ENCODE results near the gene RAE1.

Gene RAE1

DNA sequence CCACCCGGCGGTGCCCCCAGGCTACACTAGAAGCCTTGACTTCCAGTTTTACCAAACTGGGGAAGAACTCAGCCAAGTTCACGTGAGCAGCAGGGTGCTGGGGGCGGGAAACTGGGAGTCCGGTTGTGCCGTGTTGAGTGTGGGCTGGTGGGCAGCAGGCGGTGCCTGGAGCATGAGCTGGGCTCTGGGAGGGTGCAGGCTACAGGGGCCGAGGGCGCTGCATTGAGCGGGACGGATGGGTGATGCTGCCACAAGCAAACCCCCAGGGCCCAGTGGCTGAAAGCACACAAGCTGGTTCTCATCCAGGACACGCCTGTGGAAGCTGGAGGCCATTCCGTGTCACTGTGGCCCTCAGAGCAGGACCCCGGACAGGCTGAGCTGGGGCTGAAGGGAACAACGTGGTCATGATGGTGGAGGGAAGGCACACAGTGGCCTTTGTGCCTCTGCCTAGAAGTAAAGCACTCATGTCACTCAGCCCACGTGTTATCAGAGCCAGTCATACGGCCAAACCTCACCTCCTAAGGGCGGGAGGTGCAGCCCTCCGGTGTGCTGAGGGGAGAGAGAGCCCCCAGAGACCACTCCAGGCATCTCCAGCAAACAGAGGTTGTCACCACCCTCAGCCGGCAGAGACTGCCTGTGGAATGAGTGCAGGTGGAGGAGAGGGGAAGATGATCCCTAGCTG lies 69.7 kb downstream of the RAE1 start:
- Histone ChIP-seq H3K27me3 (ENCODE audit: insufficient read depth, low read length, poor library complexity, severe bottlenecking) (no peaks in the 10 kb centered on the region), H3K36me3 (ENCODE audit: insufficient read depth, low read length) (no peaks in the 10 kb centered on the region), H4K20me1 (ENCODE audit: insufficient read depth, low read length, poor library complexity, severe bottlenecking) (no peaks in the 10 kb centered on the region), H3K9me3 (ENCODE audit: insufficient read depth, low read depth, low read length) (no peaks in the 10 kb centered on the region), H2AFZ (ENCODE audit: low read length) (no peak overlapping the region), H3K4me2 (ENCODE audit: low read depth, low read length, poor library complexity, severe bottlenecking) (no peak overlapping the region), H3K4me3 (ENCODE audit: low read length, poor library complexity, severe bottlenecking) (no peak overlapping the region), H3K4me1 (ENCODE audit: insufficient read depth, low read length, poor library complexity, severe bottlenecking) (peaks cover 9% of the 10 kb centered on the region), H3K79me2 (ENCODE audit: insufficient read depth, low read length) (no peaks in the 10 kb centered on the region), H3K9me2 (replicated peaks; ENCODE audit: low read depth, low read length) (no peaks in the 10 kb centered on the region), H3F3A (ENCODE audit: low read depth) (no peaks in the 10 kb centered on the region), H3K9ac (ENCODE audit: low read depth, low read length, poor library complexity, severe bottlenecking) (no peak overlapping the region)
- no peak for TF ChIP-seq EZH2phosphoT487 (IDR thresholded peaks at IDR 0.05; ENCODE audit: borderline replicate concordance)
- TF ChIP-seq, protein P1, sequence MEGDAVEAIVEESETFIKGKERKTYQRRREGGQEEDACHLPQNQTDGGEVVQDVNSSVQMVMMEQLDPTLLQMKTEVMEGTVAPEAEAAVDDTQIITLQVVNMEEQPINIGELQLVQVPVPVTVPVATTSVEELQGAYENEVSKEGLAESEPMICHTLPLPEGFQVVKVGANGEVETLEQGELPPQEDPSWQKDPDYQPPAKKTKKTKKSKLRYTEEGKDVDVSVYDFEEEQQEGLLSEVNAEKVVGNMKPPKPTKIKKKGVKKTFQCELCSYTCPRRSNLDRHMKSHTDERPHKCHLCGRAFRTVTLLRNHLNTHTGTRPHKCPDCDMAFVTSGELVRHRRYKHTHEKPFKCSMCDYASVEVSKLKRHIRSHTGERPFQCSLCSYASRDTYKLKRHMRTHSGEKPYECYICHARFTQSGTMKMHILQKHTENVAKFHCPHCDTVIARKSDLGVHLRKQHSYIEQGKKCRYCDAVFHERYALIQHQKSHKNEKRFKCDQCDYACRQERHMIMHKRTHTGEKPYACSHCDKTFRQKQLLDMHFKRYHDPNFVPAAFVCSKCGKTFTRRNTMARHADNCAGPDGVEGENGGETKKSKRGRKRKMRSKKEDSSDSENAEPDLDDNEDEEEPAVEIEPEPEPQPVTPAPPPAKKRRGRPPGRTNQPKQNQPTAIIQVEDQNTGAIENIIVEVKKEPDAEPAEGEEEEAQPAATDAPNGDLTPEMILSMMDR (conservative IDR thresholded peaks at IDR 0.05; ENCODE audit: low read length): no peak

DNA sequence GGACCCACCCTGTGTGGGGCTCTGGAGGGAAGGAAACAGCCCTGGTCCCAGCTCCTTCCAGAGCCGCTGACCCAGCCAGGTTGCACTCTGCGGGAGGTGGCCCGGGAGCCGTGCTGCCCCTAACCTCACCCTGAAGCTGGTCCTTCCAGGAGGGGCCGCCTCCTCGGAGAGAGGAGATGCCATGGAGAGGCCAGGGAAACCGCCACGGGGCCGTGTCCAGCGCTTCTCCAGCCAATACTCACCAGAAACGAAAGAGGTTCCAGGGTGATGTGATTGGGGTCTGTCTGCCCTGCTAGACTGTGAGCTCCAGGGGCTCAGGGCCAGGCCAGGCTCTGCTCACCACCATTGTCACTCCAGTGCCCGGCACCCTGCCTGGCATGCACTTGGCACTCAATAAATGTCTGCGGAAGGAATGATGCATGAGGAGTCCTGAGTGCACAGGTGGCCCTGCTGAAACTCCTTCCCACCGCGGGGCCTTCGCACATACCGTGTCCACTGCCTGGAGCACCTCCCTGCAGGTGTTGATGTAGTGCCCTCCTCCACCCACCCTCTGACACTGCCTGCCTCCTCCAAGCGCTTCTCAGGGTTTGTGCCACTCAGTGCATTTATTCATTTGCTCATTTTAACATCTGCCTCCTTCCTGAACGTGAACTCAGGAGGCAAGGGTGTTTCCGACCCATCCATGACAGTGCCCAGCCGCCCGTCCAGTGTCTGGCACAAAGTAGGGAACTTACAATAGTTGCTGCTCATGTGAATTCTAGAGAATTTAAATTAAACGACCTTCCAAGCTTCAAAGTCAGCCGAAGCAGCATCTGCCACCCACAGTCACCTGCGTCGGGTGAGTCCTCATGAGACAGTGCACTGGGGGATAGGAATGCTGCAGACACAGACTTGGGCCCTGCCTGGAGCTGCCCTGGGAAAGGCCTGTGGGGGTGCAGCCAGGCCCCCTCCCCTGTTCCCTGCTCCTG lies 70.5 kb downstream of the RAE1 start:
- Histone ChIP-seq H4K20me1 (ENCODE audit: insufficient read depth, low read length, poor library complexity, severe bottlenecking) (no peaks in the 10 kb centered on the region), H3K4me3 (ENCODE audit: low read length, poor library complexity, severe bottlenecking) (no peak overlapping the region), H3K4me2 (ENCODE audit: low read depth, low read length, poor library complexity, severe bottlenecking) (no peak overlapping the region), H2AFZ (ENCODE audit: low read length) (no peak overlapping the region), H3K9me2 (replicated peaks; ENCODE audit: low read depth, low read length) (no peaks in the 10 kb centered on the region), H3K9ac (ENCODE audit: low read depth, low read length, poor library complexity, severe bottlenecking) (no peak overlapping the region), H3K36me3 (ENCODE audit: insufficient read depth, low read length) (no peaks in the 10 kb centered on the region), H3F3A (ENCODE audit: low read depth) (no peaks in the 10 kb centered on the region), H3K4me1 (ENCODE audit: insufficient read depth, low read length, poor library complexity, severe bottlenecking) (peaks cover 9% of the 10 kb centered on the region), H3K9me3 (ENCODE audit: insufficient read depth, low read depth, low read length) (no peaks in the 10 kb centered on the region), H3K79me2 (ENCODE audit: insufficient read depth, low read length) (no peaks in the 10 kb centered on the region), H3K27me3 (ENCODE audit: insufficient read depth, low read length, poor library complexity, severe bottlenecking) (no peaks in the 10 kb centered on the region)
- TF ChIP-seq, protein P1 (conservative IDR thresholded peaks at IDR 0.05; ENCODE audit: low read length): no peak
- TF ChIP-seq EZH2phosphoT487 (IDR thresholded peaks at IDR 0.05; ENCODE audit: borderline replicate concordance): no peak

DNA sequence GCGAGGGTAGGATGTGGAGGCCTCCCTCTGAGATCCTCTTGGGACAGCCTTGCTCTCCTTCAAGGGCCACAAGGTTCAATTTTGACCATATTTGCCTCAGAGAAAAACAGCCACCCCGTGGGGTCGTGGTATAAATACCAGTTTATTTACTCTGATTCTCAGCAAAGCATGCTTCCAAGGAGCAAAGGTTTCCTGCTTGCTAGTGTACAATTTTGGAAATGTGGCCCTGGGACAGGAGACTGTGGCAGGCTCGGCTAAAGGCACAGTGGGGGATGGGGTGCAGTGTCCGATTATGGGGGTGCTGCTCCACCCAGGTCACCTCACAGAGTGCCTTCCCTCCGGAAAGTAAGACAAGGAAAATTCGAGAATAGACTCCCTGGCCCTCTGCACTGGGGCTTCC lies 71.2 kb downstream of the RAE1 start:
- H3K9me3 ChIP-seq (ENCODE audit: insufficient read depth, low read depth, low read length): no peaks in the 10 kb centered on the region
- H3K9ac ChIP-seq (ENCODE audit: low read depth, low read length, poor library complexity, severe bottlenecking): no peak overlapping the region
- TF ChIP-seq, protein P1 (conservative IDR thresholded peaks at IDR 0.05; ENCODE audit: low read length): no peak
- TF ChIP-seq EZH2phosphoT487 (IDR thresholded peaks at IDR 0.05; ENCODE audit: borderline replicate concordance): no peak

More for the DNA sequence above, 71.2 kb downstream of the RAE1 start:
- H3K36me3 ChIP-seq (ENCODE audit: insufficient read depth, low read length): no peaks in the 10 kb centered on the region
- H3K4me2 ChIP-seq (ENCODE audit: low read depth, low read length, poor library complexity, severe bottlenecking): no peak overlapping the region
- H3K79me2 ChIP-seq (ENCODE audit: insufficient read depth, low read length): no peaks in the 10 kb centered on the region
- H3K4me3 ChIP-seq (ENCODE audit: low read length, poor library complexity, severe bottlenecking): no peak overlapping the region
- H3K27me3 ChIP-seq (ENCODE audit: insufficient read depth, low read length, poor library complexity, severe bottlenecking): no peaks in the 10 kb centered on the region
- no peaks in the 10 kb centered on the region for H3F3A ChIP-seq (ENCODE audit: low read depth)
- H4K20me1 ChIP-seq (ENCODE audit: insufficient read depth, low read length, poor library complexity, severe bottlenecking): no peaks in the 10 kb centered on the region
- no peaks in the 10 kb centered on the region for H3K9me2 ChIP-seq (replicated peaks; ENCODE audit: low read depth, low read length)
- no peak overlapping the region for H2AFZ ChIP-seq (ENCODE audit: low read length)
- peaks cover 9% of the 10 kb centered on the region for H3K4me1 ChIP-seq (ENCODE audit: insufficient read depth, low read length, poor library complexity, severe bottlenecking)
